ENCODE measurements around the gene CTRB1.

DNA sequence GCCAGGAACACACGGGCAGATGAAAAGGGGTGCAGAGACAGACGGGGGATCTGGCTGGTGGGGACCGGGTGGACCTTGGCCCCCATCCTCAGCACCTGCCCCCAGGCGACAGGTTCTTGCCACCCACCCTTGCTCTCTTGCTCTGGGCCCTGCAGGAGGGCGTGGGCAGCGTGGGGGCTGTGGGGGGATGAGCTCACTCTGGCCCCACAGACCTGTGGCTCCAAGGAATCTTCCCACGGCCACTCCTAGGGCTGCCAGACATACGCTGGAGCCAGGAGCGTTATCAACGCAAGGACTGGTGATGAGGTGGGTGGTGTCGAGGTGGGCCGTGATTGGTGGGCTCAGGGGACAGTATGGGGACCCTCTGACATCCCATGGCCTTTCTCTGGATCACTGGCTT, 6.3 kb downstream of the CTRB1 start:
- TF ChIP-seq, protein P1, sequence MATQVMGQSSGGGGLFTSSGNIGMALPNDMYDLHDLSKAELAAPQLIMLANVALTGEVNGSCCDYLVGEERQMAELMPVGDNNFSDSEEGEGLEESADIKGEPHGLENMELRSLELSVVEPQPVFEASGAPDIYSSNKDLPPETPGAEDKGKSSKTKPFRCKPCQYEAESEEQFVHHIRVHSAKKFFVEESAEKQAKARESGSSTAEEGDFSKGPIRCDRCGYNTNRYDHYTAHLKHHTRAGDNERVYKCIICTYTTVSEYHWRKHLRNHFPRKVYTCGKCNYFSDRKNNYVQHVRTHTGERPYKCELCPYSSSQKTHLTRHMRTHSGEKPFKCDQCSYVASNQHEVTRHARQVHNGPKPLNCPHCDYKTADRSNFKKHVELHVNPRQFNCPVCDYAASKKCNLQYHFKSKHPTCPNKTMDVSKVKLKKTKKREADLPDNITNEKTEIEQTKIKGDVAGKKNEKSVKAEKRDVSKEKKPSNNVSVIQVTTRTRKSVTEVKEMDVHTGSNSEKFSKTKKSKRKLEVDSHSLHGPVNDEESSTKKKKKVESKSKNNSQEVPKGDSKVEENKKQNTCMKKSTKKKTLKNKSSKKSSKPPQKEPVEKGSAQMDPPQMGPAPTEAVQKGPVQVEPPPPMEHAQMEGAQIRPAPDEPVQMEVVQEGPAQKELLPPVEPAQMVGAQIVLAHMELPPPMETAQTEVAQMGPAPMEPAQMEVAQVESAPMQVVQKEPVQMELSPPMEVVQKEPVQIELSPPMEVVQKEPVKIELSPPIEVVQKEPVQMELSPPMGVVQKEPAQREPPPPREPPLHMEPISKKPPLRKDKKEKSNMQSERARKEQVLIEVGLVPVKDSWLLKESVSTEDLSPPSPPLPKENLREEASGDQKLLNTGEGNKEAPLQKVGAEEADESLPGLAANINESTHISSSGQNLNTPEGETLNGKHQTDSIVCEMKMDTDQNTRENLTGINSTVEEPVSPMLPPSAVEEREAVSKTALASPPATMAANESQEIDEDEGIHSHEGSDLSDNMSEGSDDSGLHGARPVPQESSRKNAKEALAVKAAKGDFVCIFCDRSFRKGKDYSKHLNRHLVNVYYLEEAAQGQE (IDR thresholded peaks at IDR 0.05; ENCODE audit: low read depth) = no peak
- TF ChIP-seq CEBPB (IDR thresholded peaks at IDR 0.05; ENCODE audit: low read depth) = no peak
- no peak for TF ChIP-seq CTCF (IDR thresholded peaks at IDR 0.05 in 2 of 3, conservative IDR thresholded peaks at IDR 0.05 in 1 of 3; ENCODE audit: borderline replicate concordance in 1 of 3, insufficient read depth in 1 of 3, low read depth in 2 of 3, low read length in 2 of 3)
- no peak for TF ChIP-seq POLR2A (IDR thresholded peaks at IDR 0.05; ENCODE audit: borderline replicate concordance, extremely low read depth, insufficient read depth, insufficient read length)
- TF ChIP-seq SIN3A (IDR thresholded peaks at IDR 0.05; ENCODE audit: low read depth) = no peak
- TF ChIP-seq, protein P2, sequence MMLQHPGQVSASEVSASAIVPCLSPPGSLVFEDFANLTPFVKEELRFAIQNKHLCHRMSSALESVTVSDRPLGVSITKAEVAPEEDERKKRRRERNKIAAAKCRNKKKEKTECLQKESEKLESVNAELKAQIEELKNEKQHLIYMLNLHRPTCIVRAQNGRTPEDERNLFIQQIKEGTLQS (IDR thresholded peaks at IDR 0.05) = no peak
- TF ChIP-seq EZH2 (IDR thresholded peaks at IDR 0.05) = no peak
- no peak for TF ChIP-seq POLR2AphosphoS5 (IDR thresholded peaks at IDR 0.05; ENCODE audit: low read depth, low read length)
